ENCODE measurements around the gene SMO. TPM values are rescaled to one million over a fixed set of nuclear protein-coding genes. Genes with fewer than 3 reads are reported as not detected.

SMO gene
- total and polyA plus RNA-seq, 2 donors (not counting 3 experiments of a cell fraction or from before 2014, with no cell fraction given), result 13.2 to 16.5 TPM

DNA sequence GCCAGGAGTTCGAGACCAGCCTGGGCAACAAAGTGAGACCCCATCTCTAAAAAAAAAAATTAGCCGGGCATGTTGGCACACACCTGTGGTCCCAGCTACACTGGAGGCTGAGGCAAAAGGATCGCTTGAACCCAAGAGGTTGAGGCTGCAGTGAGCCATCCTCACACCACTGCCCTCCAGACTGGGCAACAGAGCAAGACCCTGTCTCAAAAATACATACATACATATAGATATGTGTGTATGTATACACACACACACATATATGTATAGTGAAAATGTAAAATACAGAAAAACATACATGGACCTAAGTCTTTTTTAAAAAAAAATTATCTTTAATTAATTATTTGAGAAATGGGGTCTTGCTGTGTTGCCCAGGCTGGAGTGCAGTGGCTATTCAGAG is 5.5 kb downstream of the SMO start:
- no TSS peak for BruUV-seq (replicated peaks)

More for the DNA sequence above, 5.5 kb downstream of the SMO start:
- no peak for FAIRE-seq
- Histone ChIP-seq H3K27me3 (ENCODE audit: control insufficient read depth in 2 of 2, insufficient read depth in 2 of 2, low read length in 2 of 2) (peaks cover 0 to 3% of the 10 kb centered on the region in 2 experiments), H3K4me3 (replicated peaks in 1 of 3; ENCODE audit: insufficient read depth in 1 of 3, low read depth in 1 of 3, low read length in 3 of 3) (no peak overlapping the region), H3K27ac (ENCODE audit: insufficient read depth, low read depth, low read length) (no peak overlapping the region), H3K9me1 (replicated peaks; ENCODE audit: control insufficient read depth, extremely low read depth, insufficient read depth, low read length) (no peaks in the 10 kb centered on the region), H3K79me2 (ENCODE audit: control insufficient read depth, insufficient read depth, low read length) (no peaks in the 10 kb centered on the region), H3K36me3 (ENCODE audit: control insufficient read depth in 2 of 2, extremely low read depth in 1 of 2, insufficient read depth in 2 of 2, low read length in 2 of 2) (no peaks in the 10 kb centered on the region), H3K9ac (replicated peaks; ENCODE audit: extremely low read depth, insufficient read depth, low read length) (no peak overlapping the region), H2AFZ (ENCODE audit: low read depth, low read length) (no peak overlapping the region), H3K9me3 (replicated peaks; ENCODE audit: control insufficient read depth, insufficient read depth, low read length) (no peaks in the 10 kb centered on the region), H3K4me1 (ENCODE audit: control insufficient read depth, extremely low read depth, insufficient read depth, low read length) (peaks cover 4% of the 10 kb centered on the region), H4K20me1 (replicated peaks; ENCODE audit: control insufficient read depth, extremely low read depth, insufficient read depth, low read length) (no peaks in the 10 kb centered on the region), H3K4me2 (ENCODE audit: insufficient read depth, low read length) (no peak overlapping the region)
- TF ChIP-seq MYC (IDR thresholded peaks at IDR 0.05; ENCODE audit: low read depth, low read length) (no peak), POLR2AphosphoS5 (IDR thresholded peaks at IDR 0.05; ENCODE audit: insufficient read depth, low read depth, low read length) (no peak), POLR2A (IDR thresholded peaks at IDR 0.05; ENCODE audit: low read depth, low read length) (no peak), JUN (IDR thresholded peaks at IDR 0.05; ENCODE audit: borderline replicate concordance, insufficient read depth, insufficient read length, low read depth) (no peak), GATA2 (IDR thresholded peaks at IDR 0.05; ENCODE audit: insufficient read depth, insufficient read length, low read depth, low read length) (no peak), EZH2 (IDR thresholded peaks at IDR 0.05; ENCODE audit: borderline replicate concordance, low read depth, low read length, severe bottlenecking) (no peak), FOS (IDR thresholded peaks at IDR 0.05; ENCODE audit: borderline replicate concordance, insufficient read depth, low read length) (no peak)
- TF ChIP-seq, protein P1, sequence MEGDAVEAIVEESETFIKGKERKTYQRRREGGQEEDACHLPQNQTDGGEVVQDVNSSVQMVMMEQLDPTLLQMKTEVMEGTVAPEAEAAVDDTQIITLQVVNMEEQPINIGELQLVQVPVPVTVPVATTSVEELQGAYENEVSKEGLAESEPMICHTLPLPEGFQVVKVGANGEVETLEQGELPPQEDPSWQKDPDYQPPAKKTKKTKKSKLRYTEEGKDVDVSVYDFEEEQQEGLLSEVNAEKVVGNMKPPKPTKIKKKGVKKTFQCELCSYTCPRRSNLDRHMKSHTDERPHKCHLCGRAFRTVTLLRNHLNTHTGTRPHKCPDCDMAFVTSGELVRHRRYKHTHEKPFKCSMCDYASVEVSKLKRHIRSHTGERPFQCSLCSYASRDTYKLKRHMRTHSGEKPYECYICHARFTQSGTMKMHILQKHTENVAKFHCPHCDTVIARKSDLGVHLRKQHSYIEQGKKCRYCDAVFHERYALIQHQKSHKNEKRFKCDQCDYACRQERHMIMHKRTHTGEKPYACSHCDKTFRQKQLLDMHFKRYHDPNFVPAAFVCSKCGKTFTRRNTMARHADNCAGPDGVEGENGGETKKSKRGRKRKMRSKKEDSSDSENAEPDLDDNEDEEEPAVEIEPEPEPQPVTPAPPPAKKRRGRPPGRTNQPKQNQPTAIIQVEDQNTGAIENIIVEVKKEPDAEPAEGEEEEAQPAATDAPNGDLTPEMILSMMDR (IDR thresholded peaks at IDR 0.05; ENCODE audit: extremely low read depth in 1 of 2, insufficient read depth in 1 of 2, low read depth in 1 of 2, low read length in 2 of 2), result no peak
- TF ChIP-seq, protein P2, sequence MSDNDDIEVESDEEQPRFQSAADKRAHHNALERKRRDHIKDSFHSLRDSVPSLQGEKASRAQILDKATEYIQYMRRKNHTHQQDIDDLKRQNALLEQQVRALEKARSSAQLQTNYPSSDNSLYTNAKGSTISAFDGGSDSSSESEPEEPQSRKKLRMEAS (IDR thresholded peaks at IDR 0.05; ENCODE audit: insufficient read depth, insufficient read length), result no peak
- dilution Hi-C loops (cut with MboI; ENCODE audit: extremely low pct_ligation_motif_present, low sequenced_read_pairs) (no loop called here), intact Hi-C loops (cut with micrococcal nuclease) (no loop called here)
- no peak for DNase-seq (ENCODE audit: low read depth, low spot score)
- POLR2A ChIA-PET, result no interaction called here
- CTCF ChIA-PET, result interaction anchor here (0.6 to 3.1 kb wide), 5 partner anchors 17 to 231 kb away, joined by 3 to 20 read pairs (median 3); no protein-coding TSS in a partner anchor

All from endothelial cell of umbilical vein (primary cell).